ENCODE results near the gene CCDC30.

Gene CCDC30

GRCh38 chr1:42433369-42433768 is 29.7 kb upstream of the CCDC30 start:
- no peaks in the 10 kb centered on the region for H3K4me1 ChIP-seq
- H3K36me3 ChIP-seq, result no peaks in the 10 kb centered on the region
- no peaks in the 10 kb centered on the region for H3K27me3 ChIP-seq
- intact Hi-C loops (cut with DNase I; ENCODE audit: low total_unique reads), result no loop called here
- H3K27ac ChIP-seq, result no peak overlapping the region
- no peaks in the 10 kb centered on the region for H3K9me3 ChIP-seq
- DNase-seq, result no peak
- TF ChIP-seq, protein P1, sequence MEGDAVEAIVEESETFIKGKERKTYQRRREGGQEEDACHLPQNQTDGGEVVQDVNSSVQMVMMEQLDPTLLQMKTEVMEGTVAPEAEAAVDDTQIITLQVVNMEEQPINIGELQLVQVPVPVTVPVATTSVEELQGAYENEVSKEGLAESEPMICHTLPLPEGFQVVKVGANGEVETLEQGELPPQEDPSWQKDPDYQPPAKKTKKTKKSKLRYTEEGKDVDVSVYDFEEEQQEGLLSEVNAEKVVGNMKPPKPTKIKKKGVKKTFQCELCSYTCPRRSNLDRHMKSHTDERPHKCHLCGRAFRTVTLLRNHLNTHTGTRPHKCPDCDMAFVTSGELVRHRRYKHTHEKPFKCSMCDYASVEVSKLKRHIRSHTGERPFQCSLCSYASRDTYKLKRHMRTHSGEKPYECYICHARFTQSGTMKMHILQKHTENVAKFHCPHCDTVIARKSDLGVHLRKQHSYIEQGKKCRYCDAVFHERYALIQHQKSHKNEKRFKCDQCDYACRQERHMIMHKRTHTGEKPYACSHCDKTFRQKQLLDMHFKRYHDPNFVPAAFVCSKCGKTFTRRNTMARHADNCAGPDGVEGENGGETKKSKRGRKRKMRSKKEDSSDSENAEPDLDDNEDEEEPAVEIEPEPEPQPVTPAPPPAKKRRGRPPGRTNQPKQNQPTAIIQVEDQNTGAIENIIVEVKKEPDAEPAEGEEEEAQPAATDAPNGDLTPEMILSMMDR (IDR thresholded peaks at IDR 0.05), result no peak
- H3K4me3 ChIP-seq, result no peak overlapping the region

GRCh38 chr1:42434340-42434739 is 28.7 kb upstream of the CCDC30 start:
- TF ChIP-seq, protein P1 (IDR thresholded peaks at IDR 0.05), result no peak
- Histone ChIP-seq H3K4me1 (no peaks in the 10 kb centered on the region), H3K9me3 (no peaks in the 10 kb centered on the region), H3K4me3 (no peak overlapping the region), H3K36me3 (no peaks in the 10 kb centered on the region), H3K27ac (no peak overlapping the region), H3K27me3 (no peaks in the 10 kb centered on the region)
- intact Hi-C loops (cut with DNase I; ENCODE audit: low total_unique reads), result no loop called here
- no peak for DNase-seq

DNA sequence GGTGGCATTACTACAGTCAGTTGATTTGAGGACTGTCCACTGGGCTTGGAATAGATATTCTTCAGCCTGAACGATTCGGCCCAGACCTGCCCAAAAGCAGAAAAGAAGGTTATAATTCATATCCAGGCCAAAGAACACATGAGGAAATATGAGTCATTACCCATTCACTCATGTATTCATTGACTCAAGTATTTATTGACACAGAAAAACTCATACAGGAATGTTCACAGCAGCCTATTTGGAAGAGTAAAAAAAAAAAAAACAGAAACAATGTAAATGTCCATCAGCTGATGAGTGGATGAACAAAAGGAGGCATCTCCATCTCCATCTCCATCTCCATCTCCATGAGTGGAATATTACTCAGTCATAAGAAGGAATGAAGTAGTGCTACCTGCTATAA is 23.1 kb upstream of the CCDC30 start:
- TF ChIP-seq, protein P1 (IDR thresholded peaks at IDR 0.05), result no peak
- no peaks in the 10 kb centered on the region for H3K27me3 ChIP-seq
- no peak overlapping the region for H3K27ac ChIP-seq
- no peak overlapping the region for H3K4me3 ChIP-seq
- H3K9me3 ChIP-seq, result no peaks in the 10 kb centered on the region
- H3K36me3 ChIP-seq, result no peaks in the 10 kb centered on the region
- intact Hi-C loops (cut with DNase I; ENCODE audit: low total_unique reads), result no loop called here
- no peak for DNase-seq
- peaks cover 0 to 6% (median 0%) of the 10 kb centered on the region in 4 donors for H3K4me1 ChIP-seq

- H3K4me1 ChIP-seq, result peaks cover 0 to 6% (median 0%) of the 10 kb centered on the region in 4 donors
- H3K4me3 ChIP-seq, result no peak overlapping the region
- TF ChIP-seq, protein P1 (IDR thresholded peaks at IDR 0.05), result no peak
- no peak for DNase-seq
- H3K27ac ChIP-seq, result no peak overlapping the region
- no peaks in the 10 kb centered on the region for H3K9me3 ChIP-seq
- no peaks in the 10 kb centered on the region for H3K27me3 ChIP-seq
- intact Hi-C loops (cut with DNase I; ENCODE audit: low total_unique reads), result no loop called here
- H3K36me3 ChIP-seq, result no peaks in the 10 kb centered on the region
Observed at GRCh38 chr1:42442662-42443061, 20.4 kb upstream of the CCDC30 start.

DNA sequence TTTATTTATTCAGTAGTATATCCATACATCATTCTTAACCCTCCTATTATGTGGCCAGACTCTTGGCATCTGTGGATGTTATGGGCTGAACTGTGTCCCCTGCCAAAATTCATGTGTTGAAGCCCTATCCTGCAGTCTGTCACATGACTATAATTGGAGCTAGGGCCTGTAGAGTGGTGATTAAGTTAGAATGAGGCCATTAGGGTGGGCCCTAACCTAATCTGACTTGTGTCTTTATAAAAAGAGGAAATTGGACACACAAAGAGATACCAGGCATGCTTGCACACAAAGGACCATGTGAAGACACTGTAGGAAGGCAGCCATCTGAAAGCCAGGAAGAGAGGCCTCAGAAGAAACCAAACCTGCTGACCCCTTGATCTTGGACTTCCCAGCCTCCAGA is 13.8 kb upstream of the CCDC30 start:
- Histone ChIP-seq H3K9me3 (no peaks in the 10 kb centered on the region), H3K27ac (no peak overlapping the region), H3K27me3 (no peaks in the 10 kb centered on the region), H3K4me1 (no peaks in the 10 kb centered on the region), H3K36me3 (no peaks in the 10 kb centered on the region), H3K4me3 (no peak overlapping the region)
- DNase-seq, result no peak
- intact Hi-C loops (cut with DNase I; ENCODE audit: low total_unique reads), result no loop called here
- TF ChIP-seq, protein P1 (IDR thresholded peaks at IDR 0.05), result no peak

DNA sequence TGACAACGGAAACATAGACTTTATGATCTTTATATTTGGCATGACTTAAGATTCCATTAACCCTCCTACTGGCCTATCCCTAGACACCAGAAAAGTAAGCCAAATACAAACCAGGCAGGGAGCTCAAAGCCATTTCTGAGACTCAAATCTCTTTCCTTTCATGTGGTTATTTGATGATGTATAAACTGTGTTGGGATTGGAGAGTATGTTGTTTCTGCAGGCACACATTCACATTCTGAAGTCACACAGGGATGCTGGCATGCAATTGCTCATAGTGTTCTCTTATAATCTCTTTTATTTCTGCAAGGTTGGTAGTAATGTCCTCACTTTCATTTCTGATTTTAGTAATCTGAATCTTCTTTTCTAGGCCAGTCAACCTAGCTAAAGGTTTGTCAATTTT is 13.0 kb upstream of the CCDC30 start:
- Histone ChIP-seq H3K4me1 (no peaks in the 10 kb centered on the region), H3K9me3 (no peaks in the 10 kb centered on the region), H3K27me3 (no peaks in the 10 kb centered on the region), H3K36me3 (no peaks in the 10 kb centered on the region), H3K27ac (no peak overlapping the region), H3K4me3 (no peak overlapping the region)
- DNase-seq, result no peak
- TF ChIP-seq, protein P1 (IDR thresholded peaks at IDR 0.05), result no peak
- intact Hi-C loops (cut with DNase I; ENCODE audit: low total_unique reads), result no loop called here

All from tibial artery (tissue), 4 donors.